ENCODE data around the gene SMOC1. TPM values are rescaled to one million over a fixed set of nuclear protein-coding genes. Genes with fewer than 3 reads are reported as not detected.

The SMOC1 gene
- total and polyA plus RNA-seq, 2 donors (not counting 1 experiment from before 2014, with no cell fraction given) = 0.06 TPM; not detected in 1

- peak; percentile 30 to 73 for DNase-seq (ENCODE audit: low read depth in 2 of 2)
- no peaks in the 10 kb centered on the region for H3K9me3 ChIP-seq (ENCODE audit: control insufficient read depth, insufficient read depth, low read depth, low read length)
- H3K79me2 ChIP-seq (ENCODE audit: control insufficient read depth, insufficient read depth, low read length) = no peaks in the 10 kb centered on the region
- H3K27me3 ChIP-seq (ENCODE audit: control insufficient read depth, insufficient read depth, low read length) = no peaks in the 10 kb centered on the region
- no peak overlapping the region for H3K27ac ChIP-seq (ENCODE audit: insufficient read depth, low read length)
- no peak overlapping the region for H3K4me3 ChIP-seq (replicated peaks in 1 of 4; ENCODE audit: control extremely low read depth in 1 of 4, insufficient read depth in 1 of 4, low read depth in 3 of 4, low read length in 4 of 4)
- no peaks in the 10 kb centered on the region for H4K20me1 ChIP-seq (ENCODE audit: control insufficient read depth, extremely low read depth, insufficient read depth, low read length)
- no peak overlapping the region for H3K9ac ChIP-seq (ENCODE audit: insufficient read depth, low read length)
- H3K36me3 ChIP-seq (ENCODE audit: control insufficient read depth, insufficient read depth, low read length) = no peaks in the 10 kb centered on the region
- no peak overlapping the region for H2AFZ ChIP-seq (ENCODE audit: low read length)
- H3K4me2 ChIP-seq (ENCODE audit: extremely low read depth, insufficient read depth, low read length) = no peak overlapping the region
- H3K4me1 ChIP-seq (ENCODE audit: control insufficient read depth, extremely low read depth, insufficient read depth, low read length) = no peaks in the 10 kb centered on the region
- no peak for TF ChIP-seq EZH2 (IDR thresholded peaks at IDR 0.05; ENCODE audit: low read length, missing control alignments)
- no peak for TF ChIP-seq CTCF (conservative IDR thresholded peaks at IDR 0.05 in 1 of 2, IDR thresholded peaks at IDR 0.05 in 1 of 2; ENCODE audit: low read depth in 1 of 2, low read length in 2 of 2)
Measured at GRCh38 chr14:69886453-69887242, 7.4 kb downstream of the SMOC1 start.

DNA sequence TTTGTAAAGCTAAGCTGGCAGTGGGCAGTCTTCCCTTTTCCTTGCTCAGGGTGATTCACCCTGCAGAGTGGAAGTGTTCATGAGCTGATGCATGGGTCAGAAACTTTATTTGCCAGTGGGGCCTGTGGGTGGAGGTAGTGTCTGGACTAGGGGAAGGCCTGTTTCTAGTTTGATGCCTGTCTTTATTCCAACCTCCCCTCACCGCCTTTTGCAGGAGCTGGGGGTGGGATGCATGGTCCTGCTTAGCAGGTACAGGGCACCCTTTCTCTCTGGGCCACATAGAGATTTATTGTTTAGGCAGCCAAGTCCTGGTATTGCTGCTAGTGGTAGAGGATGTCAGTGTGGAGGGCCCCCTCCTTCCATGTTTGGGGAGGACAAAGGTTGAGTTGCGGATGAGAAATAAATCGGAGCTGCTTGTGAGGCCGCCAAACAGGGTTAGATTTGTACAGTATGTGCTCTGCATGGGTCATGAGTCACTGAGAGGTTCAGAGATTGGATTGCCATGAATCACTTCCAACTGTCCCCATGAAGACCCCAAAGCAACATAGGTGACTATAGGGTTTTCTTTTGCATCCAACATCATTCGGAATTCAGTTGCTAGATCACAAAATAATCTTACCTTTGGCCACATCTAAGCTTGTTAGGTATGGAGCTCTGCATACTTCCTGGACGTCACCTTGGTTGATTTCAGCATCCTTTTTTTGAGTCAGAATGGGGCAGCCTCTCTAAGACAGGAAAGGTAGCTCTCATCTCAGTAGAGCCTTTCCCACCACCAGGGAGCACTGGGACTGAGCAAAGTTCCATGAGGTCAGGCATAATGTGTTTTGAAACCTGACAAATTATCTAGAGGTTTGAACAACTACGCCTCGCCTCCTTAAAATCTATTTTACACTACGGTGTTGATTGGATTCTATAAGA lies 8.8 kb downstream of the SMOC1 start:
- Histone ChIP-seq H2AFZ (ENCODE audit: low read length) (no peak overlapping the region), H3K4me3 (replicated peaks in 1 of 4; ENCODE audit: control extremely low read depth in 1 of 4, insufficient read depth in 1 of 4, low read depth in 3 of 4, low read length in 4 of 4) (no peak overlapping the region), H3K9ac (ENCODE audit: insufficient read depth, low read length) (no peak overlapping the region), H3K27me3 (ENCODE audit: control insufficient read depth, insufficient read depth, low read length) (no peaks in the 10 kb centered on the region), H3K4me2 (ENCODE audit: extremely low read depth, insufficient read depth, low read length) (no peak overlapping the region), H3K27ac (ENCODE audit: insufficient read depth, low read length) (no peak overlapping the region), H3K79me2 (ENCODE audit: control insufficient read depth, insufficient read depth, low read length) (no peaks in the 10 kb centered on the region), H3K4me1 (ENCODE audit: control insufficient read depth, extremely low read depth, insufficient read depth, low read length) (no peaks in the 10 kb centered on the region), H3K9me3 (ENCODE audit: control insufficient read depth, insufficient read depth, low read depth, low read length) (no peaks in the 10 kb centered on the region), H3K36me3 (ENCODE audit: control insufficient read depth, insufficient read depth, low read length) (no peaks in the 10 kb centered on the region), H4K20me1 (ENCODE audit: control insufficient read depth, extremely low read depth, insufficient read depth, low read length) (no peaks in the 10 kb centered on the region)
- DNase-seq (ENCODE audit: low read depth in 2 of 2) = peak; percentile 27 to 58
- TF ChIP-seq CTCF (conservative IDR thresholded peaks at IDR 0.05 in 1 of 2, IDR thresholded peaks at IDR 0.05 in 1 of 2; ENCODE audit: low read depth in 1 of 2, low read length in 2 of 2) = peak in 1 of 2 donors; percentile 10
- TF ChIP-seq EZH2 (IDR thresholded peaks at IDR 0.05; ENCODE audit: low read length, missing control alignments) = no peak

DNA sequence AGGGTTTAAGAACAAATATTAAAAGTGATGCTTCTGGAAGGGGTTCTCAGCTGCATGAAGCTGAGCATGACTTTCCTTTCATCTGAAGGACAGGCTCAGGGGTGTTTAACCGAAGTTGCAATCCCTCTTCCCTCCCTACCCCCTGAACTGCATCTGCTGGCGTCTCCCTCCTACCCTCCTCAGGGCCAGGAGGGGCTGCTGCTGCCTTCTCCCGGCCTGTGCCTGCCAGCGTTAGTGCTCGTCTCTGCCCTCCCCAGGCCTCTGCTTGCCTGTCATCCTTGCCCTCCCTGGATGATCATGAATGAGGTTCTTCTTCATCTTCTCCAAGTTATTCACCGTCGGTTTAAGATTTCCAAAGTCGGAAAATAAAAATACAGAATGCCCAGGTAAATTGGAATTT lies 12.2 kb downstream of the SMOC1 start:
- no peak overlapping the region for H3K4me2 ChIP-seq (ENCODE audit: extremely low read depth, insufficient read depth, low read length)
- H3K4me3 ChIP-seq (replicated peaks in 1 of 4; ENCODE audit: control extremely low read depth in 1 of 4, insufficient read depth in 1 of 4, low read depth in 3 of 4, low read length in 4 of 4) = no peak overlapping the region
- no peak overlapping the region for H2AFZ ChIP-seq (ENCODE audit: low read length)
- no peaks in the 10 kb centered on the region for H3K27me3 ChIP-seq (ENCODE audit: control insufficient read depth, insufficient read depth, low read length)
- no peak for DNase-seq (ENCODE audit: low read depth in 2 of 2)
- H3K27ac ChIP-seq (ENCODE audit: insufficient read depth, low read length) = no peak overlapping the region
- H3K9ac ChIP-seq (ENCODE audit: insufficient read depth, low read length) = no peak overlapping the region
- H3K4me1 ChIP-seq (ENCODE audit: control insufficient read depth, extremely low read depth, insufficient read depth, low read length) = no peaks in the 10 kb centered on the region
- H3K36me3 ChIP-seq (ENCODE audit: control insufficient read depth, insufficient read depth, low read length) = no peaks in the 10 kb centered on the region
- no peaks in the 10 kb centered on the region for H4K20me1 ChIP-seq (ENCODE audit: control insufficient read depth, extremely low read depth, insufficient read depth, low read length)
- no peak for TF ChIP-seq EZH2 (IDR thresholded peaks at IDR 0.05; ENCODE audit: low read length, missing control alignments)
- no peak for TF ChIP-seq CTCF (conservative IDR thresholded peaks at IDR 0.05 in 1 of 2, IDR thresholded peaks at IDR 0.05 in 1 of 2; ENCODE audit: low read depth in 1 of 2, low read length in 2 of 2)
- H3K79me2 ChIP-seq (ENCODE audit: control insufficient read depth, insufficient read depth, low read length) = no peaks in the 10 kb centered on the region
- no peaks in the 10 kb centered on the region for H3K9me3 ChIP-seq (ENCODE audit: control insufficient read depth, insufficient read depth, low read depth, low read length)

Measured in fibroblast of lung (primary cell).